Natural killer cell (primary cell): ENCODE data around the gene GPR176. TPM values are rescaled to one million over a fixed set of nuclear protein-coding genes. Genes with fewer than 3 reads are reported as not detected.
"Not testable (repeated sequence)": the region's sequence is repeated elsewhere in the genome, so short reads cannot be mapped to it uniquely, and the experiment has no call there.

Experiments
- ATAC-seq, 3 donors: fragments of 150-1000 bp in 2 of 3; fragments of 200-7000 bp in 1 of 3; cut with Tn5 transposase; 1 replicate in 1 of 3; 2 replicates in 2 of 3; pipeline ENCODE4 v1.10.0; 2021; ENCODE audit warnings: mild to moderate bottlenecking in 2 of 3, moderate library complexity in 2 of 3
- DNase-seq, 2 donors: peaks; one replicate each; pipeline versions ENCODE4 v3.0.0 to v3.0.0-alpha.2; 2013 to 2021; ENCODE audit warnings: mixed read lengths in 1 of 2
- H3K27ac ChIP-seq: one replicate; pipeline ENCODE4 v1.5.1; 2013; ENCODE audit warnings: mild to moderate bottlenecking, low read length
- H3K27me3 ChIP-seq: one replicate; pipeline ENCODE4 v1.6.1; 2013; ENCODE audit warnings: low read length; ENCODE audit not compliant: control insufficient read depth, insufficient read depth
- H3K36me3 ChIP-seq: one replicate; pipeline ENCODE4 v1.6.1; 2013; ENCODE audit warnings: low read length; ENCODE audit not compliant: control insufficient read depth, insufficient read depth
- H3K4me1 ChIP-seq: one replicate; pipeline ENCODE4 v1.6.1; 2013; ENCODE audit warnings: low read length; ENCODE audit not compliant: control insufficient read depth, insufficient read depth
- H3K4me3 ChIP-seq: one replicate; pipeline ENCODE4 v1.5.1; 2013; ENCODE audit warnings: low read length
- H3K9me3 ChIP-seq: one replicate; pipeline ENCODE4 v1.6.1; 2013; ENCODE audit warnings: low read length; ENCODE audit not compliant: control insufficient read depth, insufficient read depth
- H3K27ac Mint-ChIP-seq, 2 donors: one replicate each; pipeline ENCODE4 v1.8.0; 2022; ENCODE audit warnings: mild to moderate bottlenecking in 2 of 2, mixed read lengths in 2 of 2, moderate library complexity in 1 of 2
- H3K27me3 Mint-ChIP-seq, 2 donors: one replicate each; pipeline ENCODE4 v1.8.0; 2022; ENCODE audit warnings: low read depth in 2 of 2, mixed read lengths in 2 of 2
- H3K36me3 Mint-ChIP-seq: one replicate; pipeline ENCODE4 v1.8.0; 2022; ENCODE audit warnings: mixed read lengths
- H3K4me1 Mint-ChIP-seq, 2 donors: one replicate each; pipeline ENCODE4 v1.8.0; 2022; ENCODE audit warnings: mixed read lengths in 2 of 2
- H3K4me3 Mint-ChIP-seq: one replicate; pipeline ENCODE4 v1.8.0; 2022; ENCODE audit warnings: mild to moderate bottlenecking, moderate library complexity, mixed read lengths
- H3K9me3 Mint-ChIP-seq, 2 donors: one replicate each; pipeline ENCODE4 v1.8.0; 2022; ENCODE audit warnings: mixed read lengths in 2 of 2
- CTCF ChIP-seq: fragments of 200-600 bp; IDR thresholded peaks from one replicate; pipeline ENCODE4 v1.8.0; 2022; ENCODE audit warnings: antibody characterized with exemption
- WGBS: methylation state at CpG from one replicate; pipeline ENCODE4 v1.1.7; 2013; ENCODE audit warnings: missing lambda C conversion rate; ENCODE audit not compliant: insufficient coverage; 5-methylcytosine and 5-hydroxymethylcytosine counted together
- intact Hi-C: fragments of 100-400 bp; cut with micrococcal nuclease; formaldehyde crosslinking; loops from one replicate; pipeline ENCODE4 v1.14.2; 2022
- total RNA-seq, 4 donors: library from RNA; stranded (reverse); fragments of 120-200 nt in 1 of 4; gene quantifications; one replicate each; pipeline versions ENCODE4 v1.2.3 to v1.2.4, GENCODE V29; 2013 to 2022

GPR176 gene
- total RNA-seq, 3 donors from 2014 or later (not counting 1 experiment from before 2014, with no cell fraction given), result 0.38 TPM; not detected in 2

- H3K4me3 ChIP-seq, result no peak overlapping the region
- DNase-seq (no peak), ATAC-seq (no peak)
- intact Hi-C loops, result no loop called here
- no peaks in the 10 kb centered on the region for H3K9me3 ChIP-seq
- H3K27me3 ChIP-seq, result no peaks in the 10 kb centered on the region
- Mint-ChIP-seq H3K4me1 (no peaks in the 10 kb centered on the region), H3K27ac (no peak overlapping the region), H3K36me3 (no peaks in the 10 kb centered on the region), H3K9me3 (no peaks in the 10 kb centered on the region), H3K4me3 (no peak overlapping the region), H3K27me3 (peaks cover 18 to 37% of the 10 kb centered on the region in 2 donors)
- no peaks in the 10 kb centered on the region for H3K36me3 ChIP-seq
- no peak for TF ChIP-seq CTCF
- 96% methylated on average over 1 of the region's 1 CpG for WGBS
- no peaks in the 10 kb centered on the region for H3K4me1 ChIP-seq
- no peak overlapping the region for H3K27ac ChIP-seq
Observed at GRCh38 chr15:39896101-39896500, 24.0 kb downstream of the GPR176 start.

- H3K36me3 ChIP-seq, H3K36me3 Mint-ChIP-seq, H3K9me3 Mint-ChIP-seq, intact Hi-C loops, H3K27ac ChIP-seq, ATAC-seq, H3K9me3 ChIP-seq, H3K27me3 ChIP-seq, H3K4me1 ChIP-seq, DNase-seq, H3K4me3 Mint-ChIP-seq, H3K27ac Mint-ChIP-seq, H3K4me3 ChIP-seq, H3K4me1 Mint-ChIP-seq: not testable (repeated sequence)
- peaks cover 2 to 13% of the 10 kb centered on the region in 2 donors for H3K27me3 Mint-ChIP-seq
- WGBS, result no CpG with 5 or more reads among the region's 4 CpGs
Observed at GRCh38 chr15:39893051-39893450, 27.0 kb downstream of the GPR176 start.

GRCh38 chr15:39892418-39892817 lies 27.6 kb downstream of the GPR176 start:
- H3K27me3 ChIP-seq, result no peaks in the 10 kb centered on the region
- Mint-ChIP-seq H3K4me3 (no peak overlapping the region), H3K9me3 (no peaks in the 10 kb centered on the region), H3K36me3 (no peaks in the 10 kb centered on the region), H3K27me3 (peaks cover 0 to 7% of the 10 kb centered on the region in 2 donors), H3K27ac (no peak overlapping the region), H3K4me1 (no peaks in the 10 kb centered on the region)
- no peak for DNase-seq
- no peak overlapping the region for H3K27ac ChIP-seq
- H3K36me3 ChIP-seq, result no peaks in the 10 kb centered on the region
- no peaks in the 10 kb centered on the region for H3K4me1 ChIP-seq
- intact Hi-C loops, result no loop called here
- no peaks in the 10 kb centered on the region for H3K9me3 ChIP-seq
- 94% methylated on average over 5 of the region's 5 CpGs for WGBS
- H3K4me3 ChIP-seq, result no peak overlapping the region
- no peak for TF ChIP-seq CTCF
- no peak for ATAC-seq

GRCh38 chr15:39890621-39891020 lies 29.4 kb downstream of the GPR176 start:
- no peaks in the 10 kb centered on the region for H3K9me3 Mint-ChIP-seq
- H3K9me3 ChIP-seq, result no peaks in the 10 kb centered on the region
- no peak overlapping the region for H3K27ac ChIP-seq
- H3K27me3 ChIP-seq, result no peaks in the 10 kb centered on the region
- TF ChIP-seq CTCF, result no peak
- H3K36me3 ChIP-seq, result no peaks in the 10 kb centered on the region
- DNase-seq (no peak), ATAC-seq (no peak)
- intact Hi-C loops, result no loop called here
- H3K36me3 Mint-ChIP-seq, result no peaks in the 10 kb centered on the region
- H3K4me1 ChIP-seq, result no peaks in the 10 kb centered on the region
- no peaks in the 10 kb centered on the region for H3K4me1 Mint-ChIP-seq
- H3K4me3 Mint-ChIP-seq, result no peak overlapping the region
- no peak overlapping the region for H3K27ac Mint-ChIP-seq
- H3K4me3 ChIP-seq, result no peak overlapping the region
- peaks cover 0 to 2% of the 10 kb centered on the region in 2 donors for H3K27me3 Mint-ChIP-seq
